HG02938 (cell line): ENCODE results near the gene FAM81A.
"Not testable (repeated sequence)": the region's sequence is repeated elsewhere in the genome, so short reads cannot be mapped to it uniquely, and the experiment has no call there.

Experiments
- ATAC-seq: cut with Tn5 transposase; IDR thresholded peaks from one replicate; pipeline ENCODE4 v1.9.1; 2021; ENCODE audit warnings: mild to moderate bottlenecking, moderate library complexity; ENCODE audit not compliant: unreplicated experiment

Gene FAM81A

DNA sequence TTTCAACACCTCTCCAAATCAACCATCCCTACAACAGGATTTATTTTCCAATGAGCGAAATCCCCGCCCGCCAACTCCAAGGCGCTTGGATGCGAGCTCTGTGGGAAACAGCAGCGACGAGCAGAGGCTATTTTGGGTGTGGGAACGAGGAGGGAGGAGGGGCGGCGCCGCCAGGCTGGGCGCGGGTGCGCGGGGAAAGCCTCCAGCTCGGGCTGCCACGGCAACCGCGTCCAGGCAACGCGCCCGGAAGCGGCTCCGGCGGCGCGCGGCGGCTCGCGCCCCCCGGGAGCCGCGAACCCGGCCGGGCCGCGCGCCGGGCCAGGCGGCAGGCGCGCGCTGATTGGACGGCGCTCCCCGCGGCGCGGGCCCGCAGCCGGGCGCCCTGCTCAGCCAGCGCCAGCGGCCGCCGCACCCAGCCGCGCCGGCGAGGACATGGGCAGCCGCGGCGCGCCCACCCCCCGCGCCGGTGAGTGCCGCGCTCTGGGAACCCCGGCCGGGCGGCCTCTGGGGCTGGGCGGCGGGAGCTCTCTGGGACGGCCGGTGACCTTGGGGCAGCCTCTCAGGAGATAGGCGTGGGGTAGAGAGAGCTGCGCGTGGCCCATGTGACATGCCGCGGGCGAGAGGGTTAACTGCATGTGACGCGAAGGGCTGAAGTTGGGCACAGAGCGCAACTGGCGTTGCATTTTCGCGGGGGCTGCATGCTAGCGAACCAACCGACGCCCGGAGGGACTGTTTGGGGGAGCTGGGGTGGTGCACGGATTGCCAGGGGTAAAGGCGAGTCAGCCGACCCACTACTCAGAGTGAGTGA lies at the start of gene FAM81A:
TSS of gene FAM81A (plus strand) at position 370 of the 808 bp plus-strand sequence. CDS start 20,441 bp downstream, outside the sequence.
- peak; percentile 53 for ATAC-seq

DNA sequence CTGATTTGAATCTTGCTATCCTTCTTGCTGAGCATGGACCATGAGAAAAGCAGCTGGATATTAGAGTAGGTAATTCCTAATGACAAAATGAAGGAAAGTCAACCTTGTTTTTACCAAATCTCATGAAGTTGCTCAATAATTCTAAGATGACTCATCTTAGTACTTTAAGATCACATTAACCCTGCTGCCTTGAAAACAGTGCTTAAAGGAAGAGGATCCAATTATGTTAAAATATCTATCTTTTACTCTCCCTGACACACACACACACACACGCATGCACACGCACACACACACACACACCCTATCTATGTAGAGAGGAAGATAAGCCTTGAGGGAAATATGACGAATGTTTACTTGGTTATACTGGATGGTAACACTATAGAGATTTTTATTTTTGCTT lies 49.3 kb upstream of the FAM81A start:
- ATAC-seq, result no peak

- ATAC-seq, result no peak
These were observed 45.7 kb upstream of the FAM81A start for GRCh38 chr15:59392299-59392698.

- no peak for ATAC-seq
These were observed 43.8 kb upstream of the FAM81A start for GRCh38 chr15:59394166-59394661.

DNA sequence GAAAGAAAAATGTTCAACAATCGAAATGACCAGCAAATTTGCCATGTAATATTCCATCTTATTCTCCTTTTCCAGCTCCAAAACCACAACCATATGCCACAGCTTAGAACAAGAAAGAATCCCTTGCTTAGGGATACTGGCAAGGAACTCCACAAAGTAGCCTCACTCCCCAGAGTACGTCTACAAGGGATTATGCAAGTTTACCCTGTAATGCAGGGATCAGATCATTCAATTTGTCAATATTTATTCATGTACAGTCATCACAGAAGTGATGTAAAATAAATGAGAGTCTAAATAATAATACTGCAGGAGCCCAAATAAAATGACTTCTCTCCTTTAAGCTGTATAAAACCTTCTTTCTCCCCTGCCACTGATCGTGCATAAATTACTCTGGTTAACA lies 41.8 kb upstream of the FAM81A start:
- ATAC-seq, result no peak

DNA sequence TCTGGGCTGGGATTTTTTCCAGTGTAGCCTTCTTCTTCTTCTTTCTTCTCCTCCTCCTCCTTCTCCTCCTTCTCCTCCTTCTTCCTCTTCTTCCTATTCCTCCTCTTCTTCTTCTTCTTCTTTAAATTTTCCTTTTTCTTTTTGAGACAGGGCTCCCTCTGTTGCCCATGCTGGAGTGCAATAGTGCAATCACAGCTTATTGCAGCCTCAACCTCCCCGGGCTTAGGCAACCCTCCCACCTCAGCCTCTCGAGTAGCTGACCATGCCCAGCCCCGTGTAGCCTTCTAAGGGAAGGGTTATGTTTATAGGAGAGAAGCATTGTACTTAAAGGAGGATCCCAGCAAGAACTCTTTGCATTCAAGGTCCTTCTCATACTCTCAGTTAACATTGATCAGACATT lies 41.3 kb upstream of the FAM81A start:
- no peak for ATAC-seq

DNA sequence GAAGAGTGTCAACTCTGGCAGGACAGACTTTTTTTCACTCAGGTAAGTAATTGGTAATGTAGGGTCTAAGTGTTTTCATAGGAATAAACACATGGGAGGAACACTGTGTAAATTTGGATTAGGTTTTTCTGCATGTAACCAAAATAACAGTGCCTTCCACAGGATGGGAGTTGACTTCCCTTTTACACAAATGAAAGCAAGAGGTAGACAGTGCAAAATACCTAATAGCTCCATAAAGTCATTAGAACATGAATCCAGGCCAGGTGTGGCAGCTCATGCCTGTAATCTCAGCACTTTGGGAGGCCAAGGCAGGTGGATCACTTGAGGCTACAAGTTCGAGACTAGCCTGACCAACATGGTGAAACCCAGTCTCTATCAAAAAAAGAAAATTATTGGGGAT lies 39.8 kb upstream of the FAM81A start:
- no peak for ATAC-seq

DNA sequence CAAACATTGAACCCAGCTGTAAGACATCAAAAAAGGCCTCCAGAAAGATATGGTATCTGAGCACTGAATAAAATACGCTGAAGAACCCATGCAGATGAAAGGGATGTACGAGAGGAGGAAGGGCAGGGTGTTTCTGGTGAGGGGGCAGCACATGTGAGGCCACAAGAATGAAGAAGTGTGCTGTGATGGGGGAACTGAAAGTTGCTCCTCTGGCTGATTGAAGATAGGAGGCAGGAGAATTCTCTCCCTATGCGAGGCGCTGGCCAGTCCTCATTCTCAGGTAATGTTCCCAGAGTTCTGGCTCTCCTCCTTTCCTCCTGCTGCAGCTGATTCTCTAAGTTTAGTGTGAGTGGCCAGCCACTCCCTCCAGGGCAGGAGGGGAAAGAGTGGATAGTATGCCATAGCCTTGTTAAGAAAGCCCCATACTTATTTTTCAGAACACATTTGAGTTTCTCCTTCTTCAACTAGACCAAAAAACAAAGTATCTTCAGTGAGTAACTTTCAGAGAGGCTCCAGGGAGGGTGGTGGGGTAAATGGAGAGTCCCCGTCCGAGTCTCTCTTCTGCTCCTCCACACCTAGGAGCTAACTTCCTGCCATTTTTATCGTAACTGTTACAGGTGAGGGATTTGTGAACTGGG lies 38.4 kb upstream of the FAM81A start:
- peak; percentile 87 for ATAC-seq

- ATAC-seq, result no peak
These were observed 37.7 kb upstream of the FAM81A start for GRCh38 chr15:59400103-59400813.

- not testable (repeated sequence) for ATAC-seq
These were observed 36.7 kb upstream of the FAM81A start for GRCh38 chr15:59401051-59401823.

- ATAC-seq, result no peak
These were observed 36.0 kb upstream of the FAM81A start for GRCh38 chr15:59401824-59402569.

- ATAC-seq, result no peak
These were observed 32.9 kb upstream of the FAM81A start for GRCh38 chr15:59405079-59405478.

DNA sequence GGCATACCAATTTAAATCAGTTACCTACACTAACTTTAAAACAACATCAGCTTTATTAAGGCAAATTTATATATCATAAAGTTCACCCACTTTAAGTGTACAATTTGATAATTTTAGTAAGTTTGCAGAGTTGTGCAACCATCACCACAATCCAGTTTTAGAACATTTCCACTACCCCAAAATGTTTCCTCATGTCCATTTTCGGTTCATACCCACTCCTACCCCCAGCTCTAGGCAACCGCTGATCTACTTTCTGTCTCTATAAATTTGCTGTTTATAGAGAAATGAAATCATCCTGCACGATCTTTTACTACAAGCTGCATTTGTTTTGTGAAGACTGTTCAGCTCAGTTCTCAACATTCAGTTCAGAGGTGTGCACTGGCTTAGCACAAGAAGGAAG lies 31.5 kb upstream of the FAM81A start:
- no peak for ATAC-seq

DNA sequence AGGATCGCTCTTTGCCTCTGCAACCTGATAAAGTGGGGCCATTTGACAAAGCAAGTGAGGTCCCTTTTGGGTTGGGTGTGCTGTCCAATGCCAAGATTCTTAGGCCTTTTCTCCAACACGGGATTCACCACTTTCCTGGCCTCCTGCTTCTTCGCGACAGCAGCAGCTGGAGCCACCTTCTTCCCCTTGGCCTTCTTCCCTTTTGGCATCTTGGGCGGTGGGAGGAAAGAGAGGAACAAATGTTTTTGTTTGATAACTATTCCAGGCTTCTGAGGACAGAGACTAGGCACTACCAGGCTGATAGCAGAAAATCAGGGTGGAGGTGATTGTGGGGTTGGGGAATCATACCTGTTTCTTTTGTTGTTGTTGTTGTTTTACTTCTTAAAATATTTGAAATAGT lies 30.0 kb upstream of the FAM81A start:
- ATAC-seq, result no peak

GRCh38 chr15:59410391-59410896 lies 27.5 kb upstream of the FAM81A start:
- ATAC-seq, result no peak

DNA sequence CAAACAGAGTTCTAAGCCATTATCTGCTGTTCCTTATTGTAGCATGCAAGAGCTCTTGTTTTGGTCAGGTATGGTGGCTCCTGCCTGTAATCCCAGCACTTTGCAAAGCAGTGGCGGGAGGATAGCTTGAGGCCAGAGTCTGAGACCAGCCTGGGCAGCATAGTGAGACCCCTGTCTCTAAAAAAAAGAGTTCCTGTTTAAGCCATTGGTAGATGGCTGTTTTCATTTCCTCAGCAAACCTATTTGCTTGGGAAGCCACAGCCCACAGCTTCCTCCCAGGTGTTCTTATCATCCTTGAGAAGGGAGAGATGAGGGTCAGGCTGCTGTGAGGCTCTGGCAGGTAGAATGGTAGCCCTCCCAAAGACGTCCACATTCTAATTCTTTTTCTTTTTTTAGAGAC lies 24.4 kb upstream of the FAM81A start:
- ATAC-seq, result no peak

GRCh38 chr15:59416816-59417215 lies 21.2 kb upstream of the FAM81A start:
- no peak for ATAC-seq

GRCh38 chr15:59419170-59419569 lies 18.8 kb upstream of the FAM81A start:
- ATAC-seq, result no peak

DNA sequence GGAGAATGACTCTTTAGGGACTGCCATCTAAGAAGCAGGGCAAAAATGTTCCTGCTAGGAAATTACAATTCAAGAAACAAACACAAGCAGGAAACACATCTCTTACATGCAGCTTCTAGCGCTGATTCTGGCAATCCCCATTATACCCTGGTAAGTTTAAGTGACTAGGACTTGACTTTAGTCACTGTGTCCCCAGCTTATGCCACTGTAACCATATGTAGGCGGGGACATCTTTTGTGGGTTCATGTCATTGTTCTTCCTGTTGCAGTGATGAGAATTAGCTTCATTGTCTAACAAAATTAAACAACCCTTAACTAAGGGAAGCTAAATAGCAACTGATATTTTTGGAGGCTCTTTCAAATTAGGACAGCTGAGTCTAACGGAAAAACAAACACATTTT lies 17.9 kb upstream of the FAM81A start:
- ATAC-seq, result no peak
